A673 (cell line): Measurements from ENCODE around the gene P2RX5. TPM values are rescaled to one million over a fixed set of nuclear protein-coding genes. Genes with fewer than 3 reads are reported as not detected.

Experiments used
- BruUV-seq: library from RNA; stranded (reverse); fragments of 400-500 nt; replicated peaks from 2 replicates; lab custom pipeline; 2021; lab: Mats Ljungman, UMichigan
- CTCF ChIA-PET: fragments of 300-600 bp; sonication (Branson Sonifier 250); formaldehyde crosslinking; loops from one replicate; lab custom pipeline; 2022; ENCODE audit warnings: antibody characterized with exemption; lab: Charles Lee
- POLR2A ChIA-PET: fragments of 300-600 bp; sonication (Branson Sonifier 250); formaldehyde crosslinking; loops from one replicate; lab custom pipeline; 2022; ENCODE audit warnings: antibody characterized with exemption; ENCODE audit not compliant: low non-redundant PET; lab: Charles Lee
- DNase-seq: peaks from one replicate; pipeline ENCODE4 v3.0.0-alpha.2; 2015; ENCODE audit warnings: low spot score
- H3K27ac ChIP-seq: fragments of 200-600 bp; sonication (generic); 2 replicates; pipeline ENCODE4 v1.5.1; 2016; ENCODE audit warnings: mixed run types, low read depth, mild to moderate bottlenecking, mixed read lengths, antibody characterized with exemption, low read length; ENCODE audit not compliant: poor library complexity, severe bottlenecking
- H3K27me3 ChIP-seq: fragments of 200-600 bp; sonication (generic); replicated peaks from 2 replicates; pipeline ENCODE4 v1.6.1; 2017; ENCODE audit warnings: mixed run types, low read depth, mild to moderate bottlenecking, mixed read lengths, antibody characterized with exemption, low read length; ENCODE audit not compliant: insufficient read depth, poor library complexity
- H3K36me3 ChIP-seq: fragments of 200-600 bp; sonication (generic); 2 replicates; pipeline ENCODE4 v1.6.1; 2016; ENCODE audit warnings: mixed run types, mild to moderate bottlenecking, mixed read lengths, antibody characterized with exemption, low read length; ENCODE audit not compliant: insufficient read depth, poor library complexity, severe bottlenecking
- H3K4me1 ChIP-seq: fragments of 200-600 bp; sonication (generic); 2 replicates; pipeline ENCODE4 v1.6.1; 2017; ENCODE audit warnings: mixed run types, mild to moderate bottlenecking, mixed read lengths, antibody characterized with exemption, low read length; ENCODE audit not compliant: insufficient read depth, poor library complexity, severe bottlenecking
- H3K4me3 ChIP-seq: fragments of 200-600 bp; sonication (generic); 2 replicates; pipeline ENCODE4 v1.5.1; 2016; ENCODE audit warnings: low read depth, mixed run types, mild to moderate bottlenecking, mixed read lengths, low read length; ENCODE audit not compliant: poor library complexity, severe bottlenecking
- H3K9me3 ChIP-seq: fragments of 200-600 bp; sonication (generic); 2 replicates; pipeline ENCODE4 v1.6.1; 2016; ENCODE audit warnings: mixed run types, low read depth, mild to moderate bottlenecking, mixed read lengths, antibody characterized with exemption, low read length; ENCODE audit not compliant: poor library complexity, severe bottlenecking
- CTCF ChIP-seq: fragments of 300-800, 200-600 bp; sonication (generic); conservative IDR thresholded peaks from 2 replicates; pipeline ENCODE4 v1.5.1; 2017; ENCODE audit warnings: low read depth, mild to moderate bottlenecking, antibody characterized with exemption, low read length, moderate library complexity, mixed read lengths
- EZH2 ChIP-seq: fragments of 200-600 bp; sonication (generic); IDR thresholded peaks from 2 replicates; pipeline ENCODE4 v1.6.1; 2017; ENCODE audit warnings: borderline replicate concordance, low read depth, mild to moderate bottlenecking, mixed read lengths, antibody characterized with exemption, low read length; ENCODE audit not compliant: poor library complexity, severe bottlenecking
- intact Hi-C: fragments of 100-400 bp; cut with micrococcal nuclease; formaldehyde crosslinking; loops from one replicate; pipeline ENCODE4 v1.10.0; 2022; ENCODE audit not compliant: unreplicated experiment
- total RNA-seq: library from RNA; stranded (reverse); gene quantifications from 2 replicates; pipeline ENCODE4 v1.2.3, GENCODE V29; 2021

Gene P2RX5
- total RNA-seq, 1 experiment from 2014 or later: 0.45 TPM

DNA sequence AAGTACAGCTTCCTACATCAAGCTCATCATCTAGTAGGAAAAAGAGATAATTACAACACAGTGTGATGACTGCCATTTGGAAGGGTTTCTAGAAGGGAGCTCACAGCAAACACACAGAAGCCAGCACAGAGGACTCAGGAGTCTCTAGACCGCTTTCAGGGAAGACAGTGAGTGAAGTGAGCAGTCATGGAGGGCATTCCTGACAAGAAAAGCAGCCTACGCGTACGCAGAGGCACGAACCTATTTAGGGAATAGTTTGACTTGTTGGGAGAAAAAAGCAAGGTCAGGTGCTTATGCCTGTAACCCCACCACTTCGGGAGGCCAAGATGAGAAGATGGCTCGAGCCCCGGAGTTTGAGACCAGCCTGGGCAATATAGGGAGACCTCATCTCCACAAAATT, 19.3 kb upstream of the P2RX5 start:
- Histone ChIP-seq H3K4me3 (no peak overlapping the region), H3K27ac (no peak overlapping the region), H3K9me3 (no peaks in the 10 kb centered on the region), H3K36me3 (peaks cover 37% of the 10 kb centered on the region), H3K4me1 (no peaks in the 10 kb centered on the region), H3K27me3 (no peaks in the 10 kb centered on the region)
- DNase-seq: no peak
- CTCF ChIA-PET: no interaction called here
- intact Hi-C loops: no loop called here
- BruUV-seq: no TSS peak
- no peak for TF ChIP-seq CTCF
- no peak for TF ChIP-seq EZH2
- POLR2A ChIA-PET: no interaction called here

DNA sequence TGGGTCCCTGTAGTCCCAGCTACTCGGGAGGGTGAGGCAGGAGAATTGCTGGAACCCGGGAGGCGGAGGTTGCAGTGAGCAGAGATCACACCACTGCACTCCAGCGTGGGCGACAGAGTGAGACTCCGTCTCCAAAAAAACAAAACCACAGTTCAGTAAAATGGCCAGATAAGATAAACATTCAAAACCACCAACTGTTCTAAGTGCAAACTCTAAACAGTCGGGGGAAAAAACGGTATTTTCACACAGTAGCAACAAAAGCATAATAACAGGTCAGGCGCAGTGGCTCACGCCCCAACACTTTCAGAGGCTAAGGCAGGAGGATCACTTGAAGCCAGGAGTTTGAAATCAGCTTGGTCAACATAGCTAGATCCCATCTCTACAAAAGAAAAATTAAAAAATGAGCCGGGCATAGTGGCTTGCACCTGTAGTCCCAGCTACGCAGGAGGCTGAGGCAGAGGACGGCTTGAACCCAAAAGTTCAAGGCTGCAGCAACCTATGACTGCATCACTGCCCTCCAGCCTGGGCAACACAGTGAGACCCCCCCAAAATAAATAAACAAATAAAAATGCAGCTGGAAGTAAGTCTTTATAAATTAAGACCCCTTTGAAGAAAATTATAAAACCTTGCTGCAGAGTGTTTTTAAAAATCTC, 17.0 kb upstream of the P2RX5 start:
- ChIA-PET POLR2A (no interaction called here), CTCF (no interaction called here)
- Histone ChIP-seq H3K4me3 (no peak overlapping the region), H3K4me1 (no peaks in the 10 kb centered on the region), H3K27ac (no peak overlapping the region), H3K9me3 (no peaks in the 10 kb centered on the region), H3K36me3 (peaks cover 21% of the 10 kb centered on the region), H3K27me3 (no peaks in the 10 kb centered on the region)
- DNase-seq: no peak
- TF ChIP-seq CTCF (no peak), EZH2 (no peak)
- no TSS peak for BruUV-seq
- intact Hi-C loops: no loop called here

DNA sequence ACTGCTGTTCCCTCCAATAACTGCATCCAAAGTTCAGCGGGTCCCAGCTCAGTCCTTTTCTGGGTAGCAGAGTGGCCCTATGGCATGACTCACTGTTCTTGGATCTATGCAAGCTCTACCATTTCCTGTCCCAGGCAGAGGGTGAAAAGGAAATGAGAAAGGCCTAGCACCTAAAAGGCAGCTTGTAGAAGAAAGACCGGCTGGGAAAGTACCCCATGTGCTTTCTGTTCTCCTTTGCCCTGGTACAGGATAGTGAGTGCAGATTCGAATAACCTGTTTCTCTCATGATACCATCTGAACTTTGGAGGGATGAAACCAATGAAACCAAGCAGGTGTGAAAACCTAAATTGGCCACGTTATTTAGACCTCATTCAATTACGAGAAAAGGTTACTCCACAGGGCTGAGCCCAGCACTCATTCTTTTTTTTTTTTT, 15.0 kb upstream of the P2RX5 start:
- CTCF ChIA-PET: no interaction called here
- no TSS peak for BruUV-seq
- POLR2A ChIA-PET: no interaction called here

More for the DNA sequence above, 15.0 kb upstream of the P2RX5 start:
- H3K27ac ChIP-seq: no peak overlapping the region
- no peaks in the 10 kb centered on the region for H3K27me3 ChIP-seq
- TF ChIP-seq EZH2 (no peak), CTCF (no peak)
- H3K4me1 ChIP-seq: no peaks in the 10 kb centered on the region
- H3K9me3 ChIP-seq: no peaks in the 10 kb centered on the region
- intact Hi-C loops: no loop called here
- DNase-seq: no peak
- H3K4me3 ChIP-seq: no peak overlapping the region
- peaks cover 14% of the 10 kb centered on the region for H3K36me3 ChIP-seq
